Liver (tissue), 9 donors: ENCODE data around the gene KHDRBS2. TPM values are rescaled to one million over a fixed set of nuclear protein-coding genes. Genes with fewer than 3 reads are reported as not detected.

Source experiments
- DNase-seq: peaks from one replicate; pipeline ENCODE4 v3.0.0-alpha.2; 2017; ENCODE audit warnings: low spot score
- H3K27ac ChIP-seq, 2 donors: one replicate each; pipeline ENCODE4 v1.7.0; 2013; ENCODE audit warnings: inconsistent platforms in 2 of 2, low read length in 2 of 2, control low read depth in 1 of 2, low read depth in 1 of 2, mild to moderate bottlenecking in 1 of 2
- H3K27me3 ChIP-seq, 4 donors: one replicate each; pipeline versions ENCODE4 v1.6.1 to v1.7.0; 2013; ENCODE audit warnings: low read length in 3 of 4, inconsistent platforms in 1 of 4, mild to moderate bottlenecking in 1 of 4, moderate library complexity in 1 of 4; ENCODE audit not compliant: control insufficient read depth in 4 of 4, insufficient read depth in 4 of 4
- H3K36me3 ChIP-seq, 4 donors: one replicate each; pipeline versions ENCODE4 v1.6.1 to v1.7.0; 2013; ENCODE audit warnings: low read length in 3 of 4, mild to moderate bottlenecking in 3 of 4, low read depth in 1 of 4, moderate library complexity in 1 of 4; ENCODE audit not compliant: control insufficient read depth in 4 of 4, insufficient read depth in 3 of 4
- H3K4me1 ChIP-seq, 4 donors: one replicate each; pipeline versions ENCODE4 v1.6.1 to v1.7.0; 2013; ENCODE audit warnings: low read length in 3 of 4, mild to moderate bottlenecking in 3 of 4, moderate library complexity in 1 of 4; ENCODE audit not compliant: control insufficient read depth in 4 of 4, insufficient read depth in 4 of 4
- H3K4me3 ChIP-seq, 3 donors: one replicate each; pipeline versions ENCODE4 v1.6.1 to v1.7.0; 2013; ENCODE audit warnings: low read length in 3 of 3, control low read depth in 1 of 3, low read depth in 1 of 3, mild to moderate bottlenecking in 1 of 3
- H3K9ac ChIP-seq, 2 donors: one replicate each; pipeline ENCODE4 v1.7.0; 2013; ENCODE audit warnings: low read length in 2 of 2, mild to moderate bottlenecking in 2 of 2, moderate library complexity in 2 of 2, control low read depth in 1 of 2, low read depth in 1 of 2
- H3K9me3 ChIP-seq, 4 donors: one replicate each; pipeline versions ENCODE4 v1.6.1 to v1.7.0; 2013; ENCODE audit warnings: low read length in 3 of 4; ENCODE audit not compliant: control insufficient read depth in 4 of 4
- ATF3 ChIP-seq: IDR thresholded peaks from 2 replicates; pipeline ENCODE4 v1.6.1; 2016; ENCODE audit warnings: antibody characterized with exemption
- CTCF ChIP-seq: fragments of 150-350 bp; IDR thresholded peaks from 2 replicates; pipeline ENCODE4 v1.5.1; 2017; ENCODE audit warnings: improper control_type of control experiment, low read depth, low read length; ENCODE audit not compliant: missing input control
- FOXA1 ChIP-seq: IDR thresholded peaks from 2 replicates; pipeline ENCODE4 v1.6.1; 2016; ENCODE audit warnings: antibody characterized with exemption
- FOXA2 ChIP-seq: IDR thresholded peaks from 2 replicates; pipeline ENCODE4 v1.6.1; 2016; ENCODE audit warnings: antibody characterized with exemption
- GABPA ChIP-seq, 2 donors: IDR thresholded peaks in 1 of 2; conservative IDR thresholded peaks in 1 of 2; 2 replicates each; pipeline ENCODE4 v1.6.1; 2016; ENCODE audit warnings: antibody characterized with exemption in 2 of 2, mild to moderate bottlenecking in 1 of 2, moderate library complexity in 1 of 2
- HNF4A ChIP-seq, 2 donors: conservative IDR thresholded peaks; 2 replicates each; pipeline ENCODE4 v1.6.1; 2016; ENCODE audit warnings: antibody characterized with exemption in 2 of 2, mild to moderate bottlenecking in 2 of 2
- JUND ChIP-seq, 2 donors: IDR thresholded peaks; 2 replicates each; pipeline ENCODE4 v1.6.1; 2016; ENCODE audit warnings: antibody characterized with exemption in 2 of 2
- MAX ChIP-seq: IDR thresholded peaks from 2 replicates; pipeline ENCODE4 v1.6.1; 2016; ENCODE audit warnings: antibody characterized with exemption
- NR2F2 ChIP-seq: IDR thresholded peaks from 2 replicates; pipeline ENCODE4 v1.6.1; 2016; ENCODE audit warnings: antibody characterized with exemption
- REST ChIP-seq: IDR thresholded peaks from 2 replicates; pipeline ENCODE4 v1.6.1; 2016; ENCODE audit warnings: antibody characterized with exemption, mild to moderate bottlenecking
- SP1 ChIP-seq: IDR thresholded peaks from 2 replicates; pipeline ENCODE4 v1.6.1; 2018; ENCODE audit warnings: antibody characterized with exemption, mild to moderate bottlenecking
- TAF1 ChIP-seq: conservative IDR thresholded peaks from 2 replicates; pipeline ENCODE4 v1.6.1; 2016; ENCODE audit warnings: antibody characterized with exemption, mild to moderate bottlenecking
- ZBTB33 ChIP-seq: IDR thresholded peaks from 2 replicates; pipeline ENCODE4 v1.6.1; 2016; ENCODE audit warnings: antibody characterized with exemption
- WGBS: extraction: QIAGEN DNeasy Blood & Tissue Kit; methylation state at CpG from one replicate; pipeline ENCODE4 v1.1.7; 2013; 5-methylcytosine and 5-hydroxymethylcytosine counted together
- polyA plus RNA-seq, 2 donors: library from polyadenylated mRNA; stranded (reverse) in 1 of 2; unstranded in 1 of 2; fragments of 200-250 nt in 1 of 2; fragments of >200 nt in 1 of 2; fragmentation: Nextera tagmentation in 1 of 2; extraction: Ambion mirVana in 1 of 2; gene quantifications; one replicate each; pipeline versions ENCODE4 v1.2.1 to v1.2.3, GENCODE V29; 2013 to 2015
- total RNA-seq, 2 donors: library from RNA; depleted of rRNA; stranded (reverse); fragments of >200 nt; gene quantifications; one replicate each; pipeline ENCODE4 v1.2.3, GENCODE V29; 2014
- donor health status: healthy.
- donor health status: healthy.
- donor health status: healthy.
- donor health status: healthy.
- donor health status: healthy.

Gene KHDRBS2
- total and polyA plus RNA-seq, 4 donors: 0.08 to 1.1 TPM; not detected in 2

GRCh38 chr6:62103186-62103859 is 182.7 kb downstream of the KHDRBS2 start:
- no peak overlapping the region for H3K27ac ChIP-seq
- TF ChIP-seq REST (no peak), HNF4A (conservative IDR thresholded peaks at IDR 0.05) (no peak), FOXA2 (no peak), MAX (no peak)
- H3K4me3 ChIP-seq: no peak overlapping the region
- H3K9me3 ChIP-seq: no peaks in the 10 kb centered on the region
- DNase-seq: no peak
- no peaks in the 10 kb centered on the region for H3K4me1 ChIP-seq
- no peaks in the 10 kb centered on the region for H3K36me3 ChIP-seq
- no peaks in the 10 kb centered on the region for H3K27me3 ChIP-seq
- H3K9ac ChIP-seq: no peak overlapping the region
- WGBS: 93% methylated on average over 8 of the region's 8 CpGs

GRCh38 chr6:62102387-62102786 is 183.6 kb downstream of the KHDRBS2 start:
- no peaks in the 10 kb centered on the region for H3K36me3 ChIP-seq
- TF ChIP-seq CTCF: no peak
- H3K9me3 ChIP-seq: no peaks in the 10 kb centered on the region
- WGBS: 91% methylated on average over 5 of the region's 5 CpGs
- no peak overlapping the region for H3K27ac ChIP-seq
- H3K27me3 ChIP-seq: no peaks in the 10 kb centered on the region
- no peaks in the 10 kb centered on the region for H3K4me1 ChIP-seq
- no peak for DNase-seq
- no peak overlapping the region for H3K4me3 ChIP-seq
- H3K9ac ChIP-seq: no peak overlapping the region

GRCh38 chr6:62090442-62091229 is 195.4 kb downstream of the KHDRBS2 start:
- 79% methylated on average over 5 of the region's 5 CpGs for WGBS
- no peak overlapping the region for H3K4me3 ChIP-seq
- H3K27me3 ChIP-seq: no peaks in the 10 kb centered on the region
- H3K4me1 ChIP-seq: no peaks in the 10 kb centered on the region
- H3K27ac ChIP-seq: no peak overlapping the region
- no peaks in the 10 kb centered on the region for H3K36me3 ChIP-seq
- H3K9me3 ChIP-seq: no peaks in the 10 kb centered on the region
- no peak for DNase-seq
- no peak overlapping the region for H3K9ac ChIP-seq
- TF ChIP-seq FOXA1: no peak
- TF ChIP-seq SP1: no peak
- TF ChIP-seq ATF3: no peak
- TF ChIP-seq TAF1: no peak
- no peak for TF ChIP-seq REST
- no peak for TF ChIP-seq MAX
- TF ChIP-seq NR2F2: no peak
- TF ChIP-seq JUND (IDR thresholded peaks at IDR 0.05): no peak
- TF ChIP-seq ZBTB33: no peak
- TF ChIP-seq GABPA (IDR thresholded peaks at IDR 0.05 in 1 of 2, conservative IDR thresholded peaks at IDR 0.05 in 1 of 2): no peak
- TF ChIP-seq FOXA2: no peak
